Mucosa of gallbladder (tissue), 1 donor: ENCODE measurements around the gene SPDYE17. TPM values are rescaled to one million over a fixed set of nuclear protein-coding genes. Genes with fewer than 3 reads are reported as not detected.
"Not testable (repeated sequence)": the region's sequence is repeated elsewhere in the genome, so short reads cannot be mapped to it uniquely, and the experiment has no call there.

ENCODE experiments used
- DNase-seq: peaks from one replicate; pipeline ENCODE4 v3.0.0-alpha.2; 2020; ENCODE audit warnings: low spot score
- total RNA-seq: library from RNA; stranded (reverse); gene quantifications from one replicate; pipeline ENCODE4 v1.2.1, GENCODE V29; 2021
- donor health status: DM: no; HTN: no; CAD: no.

SPDYE17 gene
- total RNA-seq, 1 donor from 2014 or later: not detected

DNA sequence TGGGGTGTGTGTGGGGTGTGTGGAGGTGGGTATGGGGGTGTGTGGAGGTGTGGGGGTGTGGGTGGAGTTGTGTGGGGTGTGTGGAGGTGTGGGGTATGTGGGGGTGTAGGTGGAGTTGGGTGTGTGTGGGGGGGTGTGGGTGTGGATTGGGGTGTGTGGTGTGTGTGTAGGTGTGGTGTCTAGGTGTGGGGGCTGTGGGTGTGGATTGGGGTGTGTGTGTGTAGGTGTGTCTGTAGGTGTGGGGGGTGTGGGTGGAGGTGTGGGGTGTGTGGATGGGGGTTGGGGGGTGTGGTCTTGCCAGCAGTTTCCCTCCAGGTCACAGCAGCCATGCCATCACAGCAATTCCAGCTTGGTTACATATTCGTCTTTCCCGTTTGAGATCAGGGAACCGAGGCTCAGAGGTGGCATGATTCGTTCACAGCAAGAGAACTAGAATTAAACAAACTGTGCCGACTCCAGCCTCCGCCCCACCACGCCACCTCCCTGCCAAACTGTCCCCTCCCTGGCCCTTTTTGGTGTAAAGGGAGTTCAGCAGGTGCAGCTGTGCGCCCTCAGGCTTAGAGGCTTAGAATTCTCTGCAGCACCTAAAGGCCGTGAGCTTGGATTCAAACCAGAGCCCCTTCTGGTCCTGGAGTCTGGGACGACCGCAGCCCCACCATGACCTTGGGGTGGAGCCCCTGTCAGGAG is 33.3 kb downstream of the SPDYE17 start:
- not testable (repeated sequence) for DNase-seq

- no peak for DNase-seq
Measured at GRCh38 chr7:76998285-76998589, 33.9 kb downstream of the SPDYE17 start.

DNA sequence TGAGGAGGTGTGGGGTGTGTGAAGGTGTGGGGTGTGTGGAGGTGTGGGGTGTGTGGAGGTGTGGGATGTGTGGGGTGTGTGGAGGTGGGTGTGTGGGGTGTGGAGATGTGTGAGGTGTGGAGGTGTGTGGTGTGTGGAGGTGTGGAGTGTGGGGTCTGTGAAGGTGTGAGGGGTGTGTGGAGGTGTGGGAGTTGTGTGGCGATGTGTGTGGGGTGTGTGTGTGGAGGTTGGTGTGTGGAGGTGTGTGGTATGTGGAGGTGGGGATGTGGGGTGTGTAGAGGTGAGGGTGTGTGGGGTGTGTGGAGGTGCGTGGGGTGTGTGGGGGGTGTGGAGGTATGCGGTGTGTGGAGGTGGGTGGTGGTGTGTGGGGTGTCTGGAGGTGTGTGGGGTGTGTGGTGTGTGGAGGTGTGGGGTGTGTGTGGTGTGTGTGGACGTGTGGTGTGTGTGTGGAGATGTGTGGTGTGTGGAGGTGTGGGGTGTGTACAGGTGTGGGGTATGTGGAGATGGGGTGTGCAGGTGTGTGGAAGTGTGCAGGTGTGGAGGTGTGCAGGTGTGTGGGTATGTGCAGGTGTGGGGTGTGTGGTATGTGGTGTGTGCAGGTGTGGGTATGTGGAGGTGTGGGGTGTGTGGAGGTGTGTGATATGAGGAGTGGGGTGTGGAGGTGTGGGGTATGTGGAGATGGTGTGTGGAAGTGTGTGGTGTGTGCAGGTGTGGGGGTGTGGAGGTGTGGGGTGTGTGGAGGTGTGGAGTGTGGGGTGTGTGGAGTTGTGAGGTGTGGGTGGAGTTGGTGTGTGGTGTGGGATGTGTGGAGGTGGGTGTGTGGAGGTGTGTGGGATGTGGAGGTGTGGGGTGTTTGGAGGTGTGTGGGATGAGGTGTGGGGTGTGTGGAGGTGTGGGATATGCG is 34.5 kb downstream of the SPDYE17 start:
- no peak for DNase-seq

GRCh38 chr7:76996932-76997331 is 35.2 kb downstream of the SPDYE17 start:
- DNase-seq: not testable (repeated sequence)

GRCh38 chr7:76994286-76994685 is 37.9 kb downstream of the SPDYE17 start:
- not testable (repeated sequence) for DNase-seq

GRCh38 chr7:76993831-76994230 is 38.3 kb downstream of the SPDYE17 start:
- not testable (repeated sequence) for DNase-seq

GRCh38 chr7:76992871-76993270 is 39.3 kb downstream of the SPDYE17 start:
- DNase-seq: not testable (repeated sequence)

DNA sequence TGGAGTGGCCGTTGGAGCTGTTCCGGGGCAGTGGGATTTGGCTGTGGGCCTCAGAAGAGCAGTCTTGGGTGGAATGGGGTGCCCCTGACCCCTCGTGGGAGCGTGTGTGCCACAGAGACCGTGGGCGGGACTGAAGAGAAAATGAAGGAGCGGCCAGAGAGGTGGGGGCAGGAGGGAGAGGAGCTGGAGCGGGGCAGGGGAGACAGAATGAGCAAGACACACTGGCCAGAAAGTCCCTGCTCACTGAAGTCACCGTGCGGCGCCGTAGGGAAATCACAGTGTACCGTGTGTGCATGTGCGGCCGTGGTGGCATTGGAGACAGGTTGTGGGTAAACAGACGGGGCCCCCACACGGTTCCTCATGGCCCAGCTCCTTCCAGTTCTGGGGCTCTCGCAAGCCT is 40.0 kb downstream of the SPDYE17 start:
- DNase-seq: not testable (repeated sequence)

DNA sequence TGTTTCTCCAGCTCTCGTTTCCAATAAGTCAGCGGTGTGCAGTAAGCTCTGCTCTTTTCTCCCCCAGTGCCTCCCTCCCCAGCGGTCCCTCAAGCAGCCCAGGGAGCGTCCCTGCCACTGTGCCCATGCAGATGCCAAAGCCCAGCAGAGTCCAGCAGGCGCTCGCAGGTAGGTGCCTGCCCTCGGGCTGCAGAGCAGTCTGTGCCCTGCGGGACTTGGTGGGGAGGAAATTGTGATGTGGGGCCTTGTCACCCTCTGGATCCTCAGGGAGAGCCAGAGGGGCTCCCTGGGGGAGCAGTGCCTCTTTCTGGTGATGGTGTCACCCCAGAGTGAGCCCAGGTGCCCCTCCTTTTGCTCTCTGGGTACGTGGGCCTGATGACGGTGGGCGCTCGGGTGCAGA is 42.0 kb downstream of the SPDYE17 start:
- not testable (repeated sequence) for DNase-seq

DNA sequence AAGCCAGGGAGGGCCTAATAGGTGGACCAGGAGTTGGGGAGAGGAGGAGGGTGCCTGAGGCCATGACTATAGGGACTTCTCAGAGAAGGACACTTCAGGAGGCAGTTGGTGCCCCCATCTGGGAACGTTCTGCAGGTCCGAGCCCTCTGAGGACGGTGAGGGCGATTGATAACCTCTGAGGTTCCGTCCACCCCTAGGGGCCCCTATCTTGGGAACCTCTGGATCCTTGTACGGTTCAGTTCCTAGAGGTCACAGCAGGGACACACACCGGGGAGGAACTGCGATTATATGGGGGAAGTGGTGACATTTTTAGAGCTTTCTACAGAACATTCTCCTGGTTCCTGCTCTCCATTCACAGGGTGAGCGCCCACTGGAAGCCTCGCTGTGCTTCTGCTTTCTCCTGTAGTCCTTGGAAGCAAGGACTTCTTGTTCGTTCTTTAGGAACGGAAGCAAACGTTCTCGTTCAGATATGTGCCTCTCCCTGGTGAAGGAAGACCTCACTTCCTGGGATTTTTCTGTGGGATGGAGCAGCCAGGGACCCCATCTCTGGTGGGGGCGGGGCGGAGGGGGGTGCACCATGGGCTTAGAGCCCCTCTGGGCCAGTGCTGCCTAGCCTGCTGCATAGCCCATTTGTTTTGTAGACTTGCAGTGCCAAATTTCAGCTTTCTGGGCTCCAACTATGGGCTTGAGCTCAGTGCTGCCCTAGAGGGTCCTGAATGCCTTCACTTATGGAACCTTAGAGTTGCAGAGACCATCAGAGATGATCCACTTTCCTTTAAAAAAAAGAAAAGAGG is 46.0 kb downstream of the SPDYE17 start:
- DNase-seq: not testable (repeated sequence)

DNA sequence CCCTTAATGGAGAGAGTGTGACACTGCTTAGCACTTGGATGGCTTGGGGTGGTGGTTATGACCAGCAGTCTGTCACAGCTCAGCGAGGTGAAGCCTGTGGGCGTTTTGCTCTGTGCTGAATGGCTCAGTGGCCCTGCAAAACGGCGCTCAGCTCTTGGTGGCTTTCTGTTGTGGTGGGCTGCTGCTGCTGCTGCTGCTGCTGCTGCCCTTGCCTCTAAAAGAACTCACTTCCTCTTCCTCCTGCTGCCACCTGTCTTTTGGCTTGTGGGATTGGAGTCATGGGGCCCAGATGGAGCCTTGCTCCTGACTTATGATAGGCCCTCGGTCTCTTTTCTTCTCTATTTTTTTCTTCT is 47.4 kb downstream of the SPDYE17 start:
- not testable (repeated sequence) for DNase-seq

- DNase-seq: not testable (repeated sequence)
Measured at GRCh38 chr7:76983937-76984783, 48.0 kb downstream of the SPDYE17 start.

GRCh38 chr7:76983333-76983732 is 48.8 kb downstream of the SPDYE17 start:
- DNase-seq: not testable (repeated sequence)

- not testable (repeated sequence) for DNase-seq
Measured at GRCh38 chr7:76982501-76982900, 49.7 kb downstream of the SPDYE17 start.

DNA sequence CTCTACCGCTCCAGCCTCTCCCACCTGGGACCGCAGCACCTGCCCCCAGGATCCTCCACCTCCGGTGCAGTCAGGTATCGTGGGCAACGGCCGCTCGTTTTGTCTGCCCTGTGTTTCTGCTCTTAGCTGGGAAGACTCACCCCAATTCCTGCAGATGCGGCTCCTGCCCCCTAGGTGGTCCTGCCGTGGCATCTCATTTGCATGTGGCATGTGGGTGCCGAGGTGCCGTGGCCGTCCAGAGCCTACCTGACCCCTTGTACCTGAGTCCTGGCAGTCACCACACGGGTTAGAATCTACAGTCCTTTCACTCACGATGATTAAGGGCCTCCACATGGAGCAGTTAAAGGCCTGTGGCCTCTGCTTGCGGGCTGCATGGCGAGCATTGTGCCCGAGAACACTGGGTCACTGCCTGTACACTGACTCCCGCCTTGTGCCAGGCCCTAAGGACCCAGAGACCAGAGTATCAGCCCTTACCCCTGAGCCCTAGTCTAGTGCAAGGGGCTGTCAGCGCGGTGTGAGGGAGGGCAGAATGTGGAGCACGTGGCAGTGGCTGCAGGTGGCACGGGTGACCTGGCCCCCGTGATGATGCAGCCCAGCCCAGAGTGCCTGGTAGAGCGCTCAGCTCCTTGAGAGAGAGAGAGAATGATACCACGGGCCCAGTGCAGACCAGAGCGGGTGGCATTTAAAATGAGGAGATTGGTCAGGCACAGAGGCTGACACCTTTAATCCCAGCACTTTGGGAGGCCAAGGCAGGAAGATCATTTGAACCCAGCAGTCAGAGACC is 50.8 kb downstream of the SPDYE17 start:
- not testable (repeated sequence) for DNase-seq

DNA sequence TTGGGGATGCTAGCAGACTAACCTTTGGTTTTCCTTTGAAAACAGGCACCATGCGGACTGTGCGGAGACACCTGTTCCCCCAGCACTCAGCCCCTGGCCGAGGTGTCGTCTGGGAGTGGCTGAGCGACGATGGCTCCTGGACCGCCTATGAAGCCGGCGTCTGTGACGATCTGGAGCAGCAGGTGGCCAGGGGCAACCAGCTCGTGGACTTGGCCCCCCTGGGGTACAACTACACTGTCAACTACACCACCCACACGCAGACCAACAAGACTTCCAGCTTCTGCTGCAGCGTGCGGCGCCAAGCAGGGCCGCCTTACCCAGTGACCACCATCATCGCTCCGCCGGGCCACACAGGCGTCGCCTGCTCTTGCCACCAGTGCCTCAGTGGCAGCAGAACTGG is 51.6 kb downstream of the SPDYE17 start:
- not testable (repeated sequence) for DNase-seq

GRCh38 chr7:76977761-76978367 is 54.3 kb downstream of the SPDYE17 start:
- DNase-seq: not testable (repeated sequence)

DNA sequence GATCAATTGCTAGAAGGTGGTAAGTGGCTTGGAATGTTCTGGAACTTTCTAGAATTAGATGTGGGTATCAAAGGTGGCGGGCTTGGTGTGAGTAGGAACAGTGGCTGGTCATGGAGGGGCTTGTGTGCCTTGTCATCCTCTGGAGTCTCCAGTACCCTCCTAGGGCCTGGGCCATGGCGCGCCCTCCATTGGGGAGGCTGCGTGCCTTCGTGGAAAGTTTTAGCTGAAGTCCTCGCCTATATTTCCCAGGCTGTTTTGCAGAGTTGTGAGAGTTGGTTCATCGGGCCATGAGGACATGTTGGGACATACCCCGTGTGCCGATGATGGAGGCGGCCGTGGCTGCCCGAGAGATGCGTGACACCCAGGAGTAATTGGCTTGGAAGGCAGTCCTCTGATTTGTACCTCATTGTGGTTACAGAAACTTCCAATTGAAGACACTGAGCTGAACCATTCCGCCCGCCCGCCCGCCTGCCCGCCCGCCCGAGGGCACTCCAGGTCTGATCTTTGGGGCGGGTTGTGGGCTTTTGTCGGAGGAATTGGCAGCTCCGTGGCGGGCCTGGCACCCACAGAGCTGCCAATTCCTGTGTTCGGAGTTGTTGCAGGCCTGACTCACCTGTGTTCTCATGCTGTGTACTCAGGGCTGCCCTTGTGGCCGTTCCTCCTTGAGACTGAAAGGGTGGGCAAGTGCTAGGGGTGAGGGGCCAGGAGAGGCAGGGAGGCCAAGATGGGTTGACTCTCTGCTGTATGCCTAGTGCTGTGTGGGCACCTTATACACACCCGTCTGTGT is 57.2 kb downstream of the SPDYE17 start:
- not testable (repeated sequence) for DNase-seq

DNA sequence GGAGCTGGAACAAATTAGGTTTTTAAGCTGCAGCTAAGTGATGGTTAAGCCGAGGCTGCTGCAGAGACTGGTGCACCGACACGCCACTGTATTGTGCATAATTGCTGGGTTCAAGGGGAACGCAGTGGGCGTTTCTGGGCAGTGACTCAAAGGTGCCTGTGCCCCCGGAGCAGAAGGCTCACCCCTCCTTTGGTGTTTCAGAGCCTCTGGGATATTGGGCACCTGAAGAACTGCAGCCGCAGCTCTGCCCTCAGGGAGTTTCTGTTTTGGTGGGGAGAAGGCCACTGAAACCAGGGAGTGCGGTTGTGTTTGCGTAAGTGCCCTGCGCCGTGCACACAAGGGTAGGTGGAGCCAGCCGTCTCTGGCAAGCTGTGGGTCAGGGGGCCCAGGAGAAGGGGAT is 57.8 kb downstream of the SPDYE17 start:
- DNase-seq: not testable (repeated sequence)
